H4 (cell line): ENCODE measurements around the gene FBXL22. TPM values are rescaled to one million over a fixed set of nuclear protein-coding genes. Genes with fewer than 3 reads are reported as not detected.
"Not testable (repeated sequence)": the region's sequence is repeated elsewhere in the genome, so short reads cannot be mapped to it uniquely, and the experiment has no call there.

ENCODE experiments used
- DNase-seq: peaks from one replicate; pipeline ENCODE4 v3.0.0-alpha.2; 2015; ENCODE audit warnings: low spot score
- total RNA-seq: library from RNA; depleted of rRNA; stranded (reverse); fragments of >200 nt; shearing (Covaris generic); gene quantifications from 2 replicates; pipeline ENCODE4 v1.2.3, GENCODE V29; 2014; rRNA removed

FBXL22 gene
- total RNA-seq, 1 experiment from 2014 or later = not detected

GRCh38 chr15:63611177-63611576 is 14.0 kb downstream of the FBXL22 start:
- no peak for DNase-seq

GRCh38 chr15:63612300-63612699 is 15.1 kb downstream of the FBXL22 start:
- DNase-seq = no peak

DNA sequence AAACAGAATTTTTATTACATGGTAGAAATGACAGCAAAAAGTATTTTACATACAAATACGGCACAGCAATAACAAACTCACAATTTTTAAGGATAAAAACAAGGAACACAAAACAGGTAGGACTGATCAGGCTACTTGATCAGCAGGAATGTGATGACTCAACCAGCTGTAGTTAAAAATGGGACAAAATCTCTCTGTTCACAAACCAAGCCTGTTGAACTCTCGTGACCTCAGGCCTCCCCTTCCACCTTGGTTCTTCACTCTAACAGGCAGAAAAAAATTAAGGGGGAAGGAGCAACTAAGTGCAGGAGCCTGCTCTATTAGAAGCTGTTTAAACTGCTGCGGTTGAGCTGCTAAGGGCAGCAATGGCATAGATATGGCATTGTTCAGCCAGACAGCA is 18.7 kb downstream of the FBXL22 start:
- no peak for DNase-seq

- DNase-seq = not testable (repeated sequence)
These were observed 20.0 kb downstream of the FBXL22 start for GRCh38 chr15:63617147-63617546.

- DNase-seq = not testable (repeated sequence)
These were observed 20.4 kb downstream of the FBXL22 start for GRCh38 chr15:63617627-63618026.

DNA sequence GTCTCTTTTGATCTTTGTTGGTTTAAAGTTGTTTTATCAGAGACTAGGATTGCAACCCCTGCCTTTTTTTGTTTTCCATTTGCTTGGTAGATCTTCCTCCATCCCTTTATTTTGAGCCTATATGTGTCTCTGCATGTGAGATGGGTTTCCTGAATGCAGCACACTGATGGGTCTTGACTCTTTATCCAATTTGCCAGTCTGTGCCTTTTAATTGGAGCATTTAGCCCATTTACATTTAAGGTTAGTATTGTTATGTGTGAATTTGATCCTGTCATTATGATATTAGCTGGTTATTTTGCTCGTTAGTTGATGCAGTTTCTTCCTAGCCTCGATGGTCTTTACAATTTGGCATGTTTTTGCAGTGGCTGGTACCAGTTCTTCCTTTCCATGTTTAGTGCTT is 23.6 kb downstream of the FBXL22 start:
- not testable (repeated sequence) for DNase-seq

GRCh38 chr15:63623232-63623969 is 26.2 kb downstream of the FBXL22 start:
- no peak for DNase-seq

GRCh38 chr15:63626955-63627354 is 29.8 kb downstream of the FBXL22 start:
- DNase-seq = no peak

DNA sequence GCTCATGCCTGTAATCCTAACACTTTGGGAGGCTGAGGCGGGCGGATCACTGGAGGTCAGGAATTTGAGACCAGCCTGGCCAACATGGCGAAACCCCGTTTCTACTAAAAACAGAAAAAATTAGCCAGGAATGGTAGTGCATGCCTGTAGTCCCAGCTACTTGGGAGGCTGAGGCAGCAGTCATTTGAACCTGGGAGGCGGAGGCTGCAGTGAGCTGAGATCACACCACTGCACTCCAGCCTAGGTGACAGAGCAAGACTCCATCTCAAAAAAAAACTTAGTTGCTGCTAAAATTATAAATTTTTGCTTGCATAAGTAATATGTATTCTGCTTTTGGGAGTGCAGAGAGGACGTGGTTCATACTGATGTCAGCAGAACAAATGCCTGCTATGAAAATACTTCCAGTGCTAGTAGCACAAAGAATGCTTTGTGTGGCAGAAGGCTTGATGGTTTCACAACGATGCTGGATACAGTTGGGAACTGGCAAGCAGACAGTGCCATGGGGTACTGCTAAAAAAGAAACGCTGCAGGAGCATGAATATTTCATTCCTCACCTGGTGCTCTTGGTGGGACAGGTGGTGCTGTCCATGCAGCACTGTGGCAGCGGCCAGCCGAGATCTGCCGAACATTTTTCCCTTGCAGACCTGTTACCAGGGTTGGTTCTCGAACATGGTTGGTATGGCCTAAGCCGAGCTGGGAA is 31.1 kb downstream of the FBXL22 start:
- no peak for DNase-seq

DNA sequence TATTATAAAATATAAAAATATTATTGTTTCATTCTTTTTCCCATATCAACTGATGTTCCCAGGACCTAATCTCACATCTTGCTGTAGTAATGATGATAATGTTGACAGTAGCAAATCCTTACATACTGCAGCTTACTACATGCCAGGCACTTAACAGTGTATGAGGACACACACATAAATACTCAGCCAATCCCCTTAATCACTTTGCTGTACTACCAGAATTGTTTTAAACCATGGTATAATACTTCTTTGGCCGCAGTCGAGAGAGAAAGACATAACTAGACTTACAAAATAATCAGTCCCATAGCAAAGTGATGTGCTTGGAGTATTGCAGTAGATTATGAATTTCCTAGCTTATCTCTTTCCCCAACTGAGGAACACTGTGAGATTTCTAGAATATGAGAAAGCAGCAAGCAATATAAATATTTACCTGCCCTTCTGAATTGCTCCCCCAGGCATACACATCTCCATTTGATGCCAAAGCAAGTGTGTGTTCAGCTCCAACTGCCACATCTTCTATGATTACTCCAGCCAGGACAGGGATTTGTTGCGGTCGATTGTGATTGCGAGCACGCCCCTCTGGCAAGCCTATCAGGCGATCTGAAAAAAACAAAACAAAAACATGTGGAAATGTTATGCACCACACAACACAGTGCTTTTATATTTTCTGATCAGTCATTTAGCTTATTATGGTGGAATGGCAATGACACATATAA is 33.0 kb downstream of the FBXL22 start:
- no peak for DNase-seq

GRCh38 chr15:63633312-63633711 is 36.1 kb downstream of the FBXL22 start:
- DNase-seq = no peak

GRCh38 chr15:63634154-63634553 is 37.0 kb downstream of the FBXL22 start:
- DNase-seq = no peak

GRCh38 chr15:63636518-63637061 is 39.4 kb downstream of the FBXL22 start:
- DNase-seq = no peak

DNA sequence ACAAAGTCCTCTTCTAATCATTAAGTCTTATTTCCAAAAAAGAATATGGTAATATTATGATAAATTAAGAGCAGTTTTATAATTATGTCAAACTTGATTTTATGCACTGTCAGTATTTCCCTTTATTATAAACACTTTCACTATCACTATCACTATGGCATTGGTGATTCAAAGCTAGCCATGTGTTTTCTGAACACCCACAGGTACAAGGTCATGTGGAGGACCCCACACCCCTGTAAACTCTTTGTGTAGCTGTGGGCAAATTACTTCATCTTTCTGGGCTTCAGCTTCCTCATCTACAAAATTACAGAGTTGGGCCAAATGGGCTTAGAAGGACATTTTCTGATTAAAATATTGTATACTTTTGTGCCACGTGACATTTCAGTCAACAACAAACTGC is 41.7 kb downstream of the FBXL22 start:
- no peak for DNase-seq

DNA sequence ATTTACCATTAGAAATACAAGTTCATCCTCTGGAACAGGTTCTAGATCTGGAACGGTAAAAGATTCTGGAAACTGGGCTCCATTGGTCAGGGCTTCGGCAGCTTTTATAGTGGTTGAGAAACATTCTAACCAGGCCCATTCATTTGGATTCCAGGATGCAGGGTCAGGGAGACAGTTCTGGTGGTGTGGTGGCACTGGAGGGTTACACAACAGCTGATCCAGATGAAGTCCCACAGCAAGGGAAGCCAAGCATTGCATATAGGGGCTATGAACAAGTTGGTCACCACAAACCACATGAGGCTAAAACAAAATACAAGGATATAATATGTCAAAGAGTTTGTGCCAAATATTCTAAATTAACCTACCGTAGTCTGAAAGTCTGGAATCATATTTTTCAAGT is 43.0 kb downstream of the FBXL22 start:
- no peak for DNase-seq

Other genes with a start within 250 kb of the FBXL22 start
- 24.2 and 27.4 TPM in 2 replicates for gene CA12, start 215.5 kb upstream of the FBXL22 start, total RNA-seq
- gene USP3, start 92.8 kb upstream of the FBXL22 start, total RNA-seq = 31.0 and 48.3 TPM in 2 replicates
- gene HERC1, start 236.6 kb downstream of the FBXL22 start, total RNA-seq = 22.2 and 37.0 TPM in 2 replicates